HEK293T (cell line): ENCODE results near the gene TMEM120A.

Experiments used
- BHLHE40 ChIP-seq: fragments of 450-650 bp; IDR thresholded peaks from 2 replicates; pipeline ENCODE4 v1.6.1; 2016; ENCODE audit warnings: mild to moderate bottlenecking, moderate library complexity, borderline replicate concordance
- SP1 ChIP-seq: fragments of 450-650 bp; IDR thresholded peaks from 2 replicates; pipeline ENCODE4 v1.6.1; 2017
- SUZ12 ChIP-seq: fragments of 450-650 bp; IDR thresholded peaks from 2 replicates; pipeline ENCODE4 v1.6.1; 2016; ENCODE audit warnings: mild to moderate bottlenecking

DNA sequence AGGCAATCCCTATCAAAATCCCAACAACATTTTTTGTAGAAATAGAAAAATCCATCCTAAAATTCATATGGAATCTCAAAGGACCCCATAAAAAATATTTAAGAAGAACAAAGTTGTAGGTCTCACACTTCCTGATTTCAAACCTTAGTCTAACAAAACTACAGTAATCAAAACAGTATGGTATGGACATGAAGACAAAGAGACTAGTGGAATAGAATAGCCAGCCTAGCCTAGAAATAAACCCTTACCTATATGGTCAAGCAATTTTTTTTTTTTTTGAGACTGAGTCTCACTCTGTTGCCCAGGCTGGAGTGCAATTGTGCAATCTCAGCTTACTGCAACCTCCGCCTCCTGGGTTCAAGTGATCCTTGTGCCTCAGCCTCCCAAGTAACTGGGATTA, 3.6 kb upstream of the TMEM120A start:
- no peak for TF ChIP-seq BHLHE40
- no peak for TF ChIP-seq SUZ12
- TF ChIP-seq SP1, result no peak
